Breast epithelium (tissue), 4 donors: Measurements from ENCODE around the gene RDH8. TPM values are rescaled to one million over a fixed set of nuclear protein-coding genes. Genes with fewer than 3 reads are reported as not detected.

ENCODE experiments used
- DNase-seq, 2 donors: peaks; one replicate each; pipeline ENCODE4 v3.0.0-alpha.2; 2019; ENCODE audit warnings: low spot score in 2 of 2
- H3K27ac ChIP-seq, 2 donors: fragments of 200-600 bp; sonication (generic) in 1 of 2; one replicate each; pipeline ENCODE4 v1.5.1; 2016 to 2019; ENCODE audit warnings: mild to moderate bottlenecking in 1 of 2
- H3K27me3 ChIP-seq, 2 donors: fragments of 200-600 bp; sonication (generic) in 1 of 2; one replicate each; pipeline versions ENCODE4 v1.5.1 to v1.6.0; 2017 to 2019; ENCODE audit warnings: control low read depth in 1 of 2, mild to moderate bottlenecking in 1 of 2
- H3K36me3 ChIP-seq: fragments of 200-600 bp; one replicate; pipeline ENCODE4 v1.5.1; 2019
- H3K4me1 ChIP-seq, 2 donors: fragments of 200-600 bp; sonication (generic); one replicate each; pipeline ENCODE4 v1.5.1; 2016 to 2019; ENCODE audit warnings: control low read depth in 1 of 2
- H3K4me3 ChIP-seq, 3 donors: fragments of 200-600 bp; sonication (generic); 1 replicate in 2 of 3; 2 replicates in 1 of 3; pipeline ENCODE4 v1.5.1; 2016 to 2019; ENCODE audit warnings: mild to moderate bottlenecking in 3 of 3, moderate library complexity in 2 of 3
- H3K9me3 ChIP-seq, 2 donors: fragments of 200-600 bp; sonication (generic) in 1 of 2; one replicate each; pipeline ENCODE4 v1.5.1; 2016 to 2019; ENCODE audit warnings: control low read depth in 1 of 2
- POLR2A ChIP-seq: fragments of 450-650 bp; IDR thresholded peaks from one replicate; pipeline ENCODE4 v1.6.1; 2016; ENCODE audit warnings: antibody characterized with exemption, mild to moderate bottlenecking, moderate library complexity
- POLR2AphosphoS5 ChIP-seq, 3 donors: sonication (generic); formaldehyde crosslinking; IDR thresholded peaks; one replicate each; pipeline ENCODE4 v1.6.1; 2017; ENCODE audit warnings: antibody characterized with exemption in 3 of 3
- intact Hi-C: fragments of 100-400 bp; cut with DNase I; formaldehyde crosslinking; loops from one replicate; pipeline ENCODE4 v1.15.1; 2023; ENCODE audit warnings: low total_unique reads
- total RNA-seq, 3 donors: library from RNA; depleted of rRNA; stranded (reverse); fragments of >200 nt; gene quantifications; one replicate each; pipeline ENCODE4 v1.1.0, GENCODE V29; 2016
- TF ChIP-seq, protein P1 (sequence below), 3 donors: fragments of 450-650 bp; IDR thresholded peaks; one replicate each; pipeline ENCODE4 v1.5.1; 2016 to 2017; ENCODE audit warnings: antibody characterized with exemption in 3 of 3, mild to moderate bottlenecking in 3 of 3, moderate library complexity in 3 of 3

RDH8 gene, protein sequence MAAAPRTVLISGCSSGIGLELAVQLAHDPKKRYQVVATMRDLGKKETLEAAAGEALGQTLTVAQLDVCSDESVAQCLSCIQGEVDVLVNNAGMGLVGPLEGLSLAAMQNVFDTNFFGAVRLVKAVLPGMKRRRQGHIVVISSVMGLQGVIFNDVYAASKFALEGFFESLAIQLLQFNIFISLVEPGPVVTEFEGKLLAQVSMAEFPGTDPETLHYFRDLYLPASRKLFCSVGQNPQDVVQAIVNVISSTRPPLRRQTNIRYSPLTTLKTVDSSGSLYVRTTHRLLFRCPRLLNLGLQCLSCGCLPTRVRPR
- total RNA-seq: not detected

DNA sequence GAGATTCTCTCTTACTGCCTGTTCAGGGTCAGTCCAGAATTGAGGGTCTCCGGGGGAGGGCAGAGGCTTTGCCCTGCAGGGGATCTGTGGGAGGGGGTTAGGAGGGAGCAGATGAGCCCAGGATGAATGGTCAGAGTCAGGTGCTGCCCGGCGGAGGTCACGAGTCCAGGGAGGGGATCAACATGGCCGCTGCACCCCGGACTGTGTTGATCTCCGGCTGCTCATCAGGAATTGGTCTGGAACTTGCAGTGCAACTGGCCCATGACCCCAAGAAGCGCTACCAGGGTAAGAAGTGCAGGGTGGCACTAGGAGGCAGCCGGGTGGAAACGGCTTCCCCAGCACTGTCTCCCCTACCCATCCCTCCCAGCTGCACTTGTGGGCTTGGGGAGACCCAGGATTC is at the start of gene RDH8:
Gene RDH8 (plus strand): TSS at position 168 of the 400 bp plus-strand sequence. CDS start 15 bp downstream, at position 183.
- DNase-seq: no peak
- Histone ChIP-seq H3K4me1 (no peaks in the 10 kb centered on the region), H3K27ac (no peak within 1 kb of the TSS), H3K9me3 (no peaks in the 10 kb centered on the region), H3K4me3 (no peak within 1 kb of the TSS), H3K27me3 (peaks cover 3 to 55% of the 10 kb centered on the region in 2 donors), H3K36me3 (no peaks in the 10 kb centered on the region)
- intact Hi-C loops: no loop called here
- TF ChIP-seq POLR2AphosphoS5 (IDR thresholded peaks at IDR 0.05): no peak
- no peak for TF ChIP-seq POLR2A
- TF ChIP-seq, protein P1, sequence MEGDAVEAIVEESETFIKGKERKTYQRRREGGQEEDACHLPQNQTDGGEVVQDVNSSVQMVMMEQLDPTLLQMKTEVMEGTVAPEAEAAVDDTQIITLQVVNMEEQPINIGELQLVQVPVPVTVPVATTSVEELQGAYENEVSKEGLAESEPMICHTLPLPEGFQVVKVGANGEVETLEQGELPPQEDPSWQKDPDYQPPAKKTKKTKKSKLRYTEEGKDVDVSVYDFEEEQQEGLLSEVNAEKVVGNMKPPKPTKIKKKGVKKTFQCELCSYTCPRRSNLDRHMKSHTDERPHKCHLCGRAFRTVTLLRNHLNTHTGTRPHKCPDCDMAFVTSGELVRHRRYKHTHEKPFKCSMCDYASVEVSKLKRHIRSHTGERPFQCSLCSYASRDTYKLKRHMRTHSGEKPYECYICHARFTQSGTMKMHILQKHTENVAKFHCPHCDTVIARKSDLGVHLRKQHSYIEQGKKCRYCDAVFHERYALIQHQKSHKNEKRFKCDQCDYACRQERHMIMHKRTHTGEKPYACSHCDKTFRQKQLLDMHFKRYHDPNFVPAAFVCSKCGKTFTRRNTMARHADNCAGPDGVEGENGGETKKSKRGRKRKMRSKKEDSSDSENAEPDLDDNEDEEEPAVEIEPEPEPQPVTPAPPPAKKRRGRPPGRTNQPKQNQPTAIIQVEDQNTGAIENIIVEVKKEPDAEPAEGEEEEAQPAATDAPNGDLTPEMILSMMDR (IDR thresholded peaks at IDR 0.05): no peak

DNA sequence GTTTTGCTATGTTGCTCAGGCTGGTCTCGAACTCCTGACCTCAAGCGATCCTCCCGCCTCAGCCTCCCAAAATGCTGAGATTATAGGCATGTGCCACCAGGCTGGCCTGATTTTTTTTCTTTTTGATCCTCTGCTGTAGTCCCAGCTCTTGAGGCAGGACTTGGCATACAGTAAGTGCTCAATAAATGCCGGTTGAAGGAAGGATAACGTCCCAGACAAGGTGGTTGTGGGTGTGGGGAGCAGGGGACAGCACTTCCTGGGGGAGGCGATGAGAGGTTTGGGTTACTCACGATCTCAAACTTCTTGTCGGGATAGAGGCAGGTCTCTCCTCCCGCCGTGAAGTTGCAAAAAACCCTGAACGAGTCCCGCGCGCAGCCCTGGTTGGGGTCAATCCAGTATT is 47.3 kb upstream of the RDH8 start:
- Histone ChIP-seq H3K27ac (no peak overlapping the region), H3K27me3 (peaks cover 0 to 9% of the 10 kb centered on the region in 2 donors), H3K4me1 (no peaks in the 10 kb centered on the region), H3K9me3 (no peaks in the 10 kb centered on the region), H3K36me3 (no peaks in the 10 kb centered on the region), H3K4me3 (no peak overlapping the region)
- intact Hi-C loops: no loop called here
- DNase-seq: no peak
- TF ChIP-seq, protein P1 (IDR thresholded peaks at IDR 0.05): no peak
- TF ChIP-seq POLR2A (no peak), POLR2AphosphoS5 (IDR thresholded peaks at IDR 0.05) (no peak)

DNA sequence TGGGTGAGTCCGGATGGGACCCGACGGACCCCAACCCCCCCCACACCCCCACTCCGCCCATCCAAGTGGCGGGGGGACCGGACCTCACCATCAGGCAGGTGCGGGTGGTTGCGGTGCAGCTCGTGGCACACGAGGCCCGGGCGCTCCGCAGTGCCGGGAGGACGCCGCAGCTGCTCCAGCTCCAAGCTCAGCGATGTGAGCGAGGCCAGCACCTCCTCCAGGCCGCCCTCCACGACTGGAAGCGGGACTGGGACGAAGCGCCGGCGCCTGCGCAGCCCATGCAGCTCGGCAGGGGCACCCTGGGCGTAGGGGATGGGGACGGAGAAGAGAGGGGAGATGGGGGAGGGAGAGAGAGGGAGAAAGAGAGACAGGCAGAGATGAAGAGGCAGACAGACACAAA is 46.8 kb upstream of the RDH8 start:
- Histone ChIP-seq H3K9me3 (no peaks in the 10 kb centered on the region), H3K27me3 (peaks cover 0 to 9% of the 10 kb centered on the region in 2 donors), H3K4me1 (no peaks in the 10 kb centered on the region), H3K36me3 (no peaks in the 10 kb centered on the region), H3K27ac (no peak overlapping the region), H3K4me3 (no peak overlapping the region)
- TF ChIP-seq POLR2AphosphoS5 (IDR thresholded peaks at IDR 0.05) (no peak), POLR2A (no peak)
- TF ChIP-seq, protein P1 (IDR thresholded peaks at IDR 0.05): no peak
- intact Hi-C loops: no loop called here
- no peak for DNase-seq

DNA sequence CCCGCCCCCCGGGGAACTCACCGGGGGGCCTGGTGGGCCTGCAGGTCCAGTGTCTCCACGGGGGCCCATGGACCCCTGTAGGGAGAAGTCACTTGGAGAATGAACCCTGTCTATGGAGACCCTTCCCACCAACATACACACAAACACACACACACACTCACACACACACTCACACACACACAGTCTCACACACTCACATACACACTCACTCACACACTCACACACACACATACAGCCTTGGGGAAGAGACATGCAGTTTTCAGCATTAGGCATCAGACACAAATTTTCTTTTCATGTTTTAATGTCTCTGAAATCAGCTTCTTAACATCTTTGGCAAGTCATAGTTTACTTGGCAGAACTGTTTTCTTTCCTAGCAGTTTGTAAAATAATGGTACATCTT is 46.0 kb upstream of the RDH8 start:
- peaks cover 0 to 9% of the 10 kb centered on the region in 2 donors for H3K27me3 ChIP-seq
- H3K27ac ChIP-seq: no peak overlapping the region
- no peak for DNase-seq
- H3K9me3 ChIP-seq: no peaks in the 10 kb centered on the region
- no peaks in the 10 kb centered on the region for H3K4me1 ChIP-seq
- H3K36me3 ChIP-seq: no peaks in the 10 kb centered on the region
- H3K4me3 ChIP-seq: no peak overlapping the region
- intact Hi-C loops: no loop called here
- TF ChIP-seq POLR2AphosphoS5 (IDR thresholded peaks at IDR 0.05): no peak
- TF ChIP-seq POLR2A: no peak
- TF ChIP-seq, protein P1 (IDR thresholded peaks at IDR 0.05): no peak

DNA sequence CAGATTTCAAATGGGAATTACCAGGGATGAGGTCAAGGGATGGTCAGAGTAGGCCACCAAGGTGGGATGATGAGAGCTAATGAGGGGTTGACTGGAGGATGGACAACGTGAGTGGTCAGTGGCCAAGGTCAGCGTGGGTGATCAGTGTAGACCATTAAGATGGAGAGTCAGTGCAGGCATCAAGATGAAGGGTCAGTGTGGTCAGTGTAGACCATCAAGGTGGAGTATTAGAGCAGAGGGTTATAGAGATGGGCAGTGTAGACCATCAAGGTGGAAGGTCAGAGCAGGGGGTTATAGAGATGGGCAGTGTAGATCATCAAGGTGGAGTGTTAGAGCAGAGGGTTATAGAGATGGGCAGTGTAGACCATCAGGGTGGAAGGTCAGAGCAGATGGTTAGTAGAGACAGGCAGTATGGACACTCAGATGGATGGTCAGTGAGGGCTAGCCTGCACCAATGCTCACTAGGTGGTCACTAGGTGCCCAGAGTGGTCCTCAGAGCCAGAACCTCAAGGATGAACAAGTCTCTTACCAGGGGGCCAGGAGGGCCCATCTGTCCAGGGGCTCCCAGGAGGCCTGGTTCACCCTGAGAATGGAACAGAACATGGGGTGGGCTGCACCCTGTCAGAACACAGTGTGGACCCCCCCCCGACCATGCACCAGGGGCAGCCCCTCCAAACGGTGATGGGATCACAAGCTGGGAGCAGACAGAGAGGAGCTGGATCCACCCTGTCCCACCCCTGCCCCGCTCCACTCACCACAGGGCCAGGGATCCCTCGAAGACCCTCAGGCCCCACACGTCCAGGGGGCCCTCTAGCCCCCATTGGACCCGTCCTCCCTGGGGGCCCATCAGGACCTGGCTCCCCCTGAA is 44.2 kb upstream of the RDH8 start:
- no peak overlapping the region for H3K4me3 ChIP-seq
- TF ChIP-seq POLR2A: no peak
- TF ChIP-seq POLR2AphosphoS5 (IDR thresholded peaks at IDR 0.05): no peak
- TF ChIP-seq, protein P1 (IDR thresholded peaks at IDR 0.05): no peak
- no peak for DNase-seq
- intact Hi-C loops: no loop called here
- H3K4me1 ChIP-seq: no peaks in the 10 kb centered on the region
- H3K9me3 ChIP-seq: no peaks in the 10 kb centered on the region
- H3K27me3 ChIP-seq: peaks cover 0 to 9% of the 10 kb centered on the region in 2 donors
- no peaks in the 10 kb centered on the region for H3K36me3 ChIP-seq
- H3K27ac ChIP-seq: no peak overlapping the region
